BLaER1 (cell line): ENCODE data around the gene RGS19.

Experiments used
- H3K27ac ChIP-seq: shearing (Covaris generic); formaldehyde crosslinking; 2 replicates; pipeline ENCODE4 v1.8.1; 2022
- H3K27me3 ChIP-seq: shearing (Covaris generic); formaldehyde crosslinking; 2 replicates; pipeline ENCODE4 v1.8.1; 2022
- H3K36me3 ChIP-seq: shearing (Covaris generic); formaldehyde crosslinking; 2 replicates; pipeline ENCODE4 v1.8.1; 2022
- H3K4me1 ChIP-seq: shearing (Covaris generic); formaldehyde crosslinking; 2 replicates; pipeline ENCODE4 v1.8.1; 2022
- H3K4me2 ChIP-seq: shearing (Covaris generic); formaldehyde crosslinking; 2 replicates; pipeline ENCODE4 v1.8.1; 2022
- H3K4me3 ChIP-seq: shearing (Covaris generic); formaldehyde crosslinking; 2 replicates; pipeline ENCODE4 v1.8.1; 2022
- H3K9ac ChIP-seq: shearing (Covaris generic); formaldehyde crosslinking; 2 replicates; pipeline ENCODE4 v1.8.1; 2022
- H3K9me3 ChIP-seq: shearing (Covaris generic); formaldehyde crosslinking; 2 replicates; pipeline ENCODE4 v1.8.1; 2022
- H4K20me1 ChIP-seq: shearing (Covaris generic); formaldehyde crosslinking; 2 replicates; pipeline ENCODE4 v1.8.1; 2022
- Cebpa-rat ChIP-seq: shearing (Covaris generic); IDR thresholded peaks from 2 replicates; pipeline ENCODE4 v1.8.1; 2022

Gene RGS19

DNA sequence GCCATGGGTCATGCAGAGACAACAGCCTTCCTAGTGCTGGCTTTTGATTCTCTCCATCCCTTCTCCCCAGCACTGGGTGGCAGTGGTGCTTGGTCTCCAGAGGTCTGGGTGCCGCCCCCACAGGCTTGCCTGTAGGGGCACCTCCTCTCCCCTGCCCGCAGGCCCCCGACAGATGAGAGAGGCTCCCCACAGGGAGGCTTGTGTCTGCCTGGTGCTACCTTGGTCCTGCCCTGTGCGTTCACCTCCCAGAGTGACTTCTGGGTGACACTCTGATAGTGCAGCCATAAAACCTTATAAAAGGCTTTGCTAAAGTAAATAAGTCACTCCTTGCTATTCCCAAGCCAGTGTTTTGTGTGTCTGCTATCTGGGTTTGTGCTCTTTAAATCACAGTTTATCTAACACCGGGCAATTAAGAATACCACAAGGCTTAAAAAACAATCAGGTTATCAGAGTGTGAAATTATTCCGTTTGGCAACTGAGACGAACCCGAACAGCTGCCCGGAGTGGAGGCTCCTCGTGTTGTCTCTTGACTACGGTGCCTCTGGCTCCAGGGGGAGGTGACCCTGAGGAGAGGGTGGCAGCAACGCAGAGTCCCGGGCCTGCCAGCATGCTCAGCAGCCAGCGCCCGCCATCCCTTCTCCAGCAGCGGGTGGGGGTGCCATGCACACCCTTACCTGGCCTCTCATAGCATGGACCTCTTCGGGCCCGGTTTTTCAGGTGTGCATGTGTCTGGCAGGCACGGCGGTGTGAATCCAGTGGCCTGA is 48.8 kb downstream of the RGS19 start:
- no peak overlapping the region for H3K4me2 ChIP-seq
- H3K27ac ChIP-seq, result no peak overlapping the region
- no peaks in the 10 kb centered on the region for H3K9me3 ChIP-seq

GRCh38 chr20:64029293-64030117 is 49.8 kb downstream of the RGS19 start:
- no peak overlapping the region for H3K4me2 ChIP-seq
- TF ChIP-seq Cebpa-rat, result no peak
- H3K4me1 ChIP-seq, result no peaks in the 10 kb centered on the region
- H3K27ac ChIP-seq, result no peak overlapping the region
- no peak overlapping the region for H3K9ac ChIP-seq
- H3K9me3 ChIP-seq, result no peaks in the 10 kb centered on the region
- H3K27me3 ChIP-seq, result no peaks in the 10 kb centered on the region
- H4K20me1 ChIP-seq, result peaks cover 69% of the 10 kb centered on the region
- H3K36me3 ChIP-seq, result peaks cover 100% of the 10 kb centered on the region
- no peak overlapping the region for H3K4me3 ChIP-seq

More for the DNA sequence above, 48.8 kb downstream of the RGS19 start:
- Histone ChIP-seq H3K4me3 (no peak overlapping the region), H3K27me3 (no peaks in the 10 kb centered on the region), H3K9ac (no peak overlapping the region), H3K4me1 (peaks cover 9% of the 10 kb centered on the region), H3K36me3 (peaks cover 97% of the 10 kb centered on the region), H4K20me1 (peaks cover 67% of the 10 kb centered on the region; the same call in 1 of the 2 replicates)
- TF ChIP-seq Cebpa-rat, result no peak

DNA sequence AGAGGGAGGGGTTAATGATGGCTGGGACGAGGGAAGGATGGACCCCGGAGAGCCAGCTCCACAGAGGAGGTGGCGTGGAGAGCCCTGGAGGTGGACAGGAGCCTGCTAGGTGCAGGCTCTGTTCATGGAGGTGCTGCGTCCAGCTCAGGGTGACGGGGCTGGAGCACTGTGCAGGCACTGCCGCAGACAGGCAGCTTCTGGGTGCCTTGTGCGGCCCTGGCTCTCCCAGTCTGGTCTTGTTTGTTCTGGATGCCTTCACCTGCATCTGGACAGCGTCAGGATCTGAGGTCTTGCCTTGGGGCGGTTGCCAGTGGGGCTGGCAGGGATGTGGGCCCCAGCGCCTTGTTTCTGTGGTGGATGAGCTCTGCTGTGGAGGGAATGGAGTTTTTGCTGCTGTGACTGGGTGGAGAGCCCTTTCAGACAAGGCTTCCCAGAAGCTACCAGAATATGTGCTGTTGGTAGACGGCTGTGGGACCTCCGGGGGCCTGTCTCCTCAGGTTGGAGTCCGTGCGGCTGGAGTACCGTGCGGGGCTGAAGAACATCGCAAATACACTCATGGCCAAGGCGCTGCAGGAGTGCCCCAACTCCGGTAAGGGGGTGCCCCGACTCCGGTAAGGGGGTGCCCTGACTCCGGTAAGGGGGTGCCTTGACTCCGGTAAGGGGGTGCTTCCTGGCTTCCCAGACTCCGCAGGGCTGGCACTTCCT is 51.2 kb downstream of the RGS19 start:
- H3K4me1 ChIP-seq, result no peaks in the 10 kb centered on the region
- H3K27me3 ChIP-seq, result no peaks in the 10 kb centered on the region
- no peaks in the 10 kb centered on the region for H3K9me3 ChIP-seq
- TF ChIP-seq Cebpa-rat, result no peak
- H3K36me3 ChIP-seq, result peaks cover 100% of the 10 kb centered on the region
- peaks cover 69% of the 10 kb centered on the region for H4K20me1 ChIP-seq
- H3K27ac ChIP-seq, result no peak overlapping the region
- H3K4me3 ChIP-seq, result no peak overlapping the region
- H3K4me2 ChIP-seq, result no peak overlapping the region
- H3K9ac ChIP-seq, result no peak overlapping the region

- no peaks in the 10 kb centered on the region for H3K9me3 ChIP-seq
- no peak overlapping the region for H3K27ac ChIP-seq
- H3K27me3 ChIP-seq, result no peaks in the 10 kb centered on the region
- TF ChIP-seq Cebpa-rat, result no peak
- H3K36me3 ChIP-seq, result peaks cover 100% of the 10 kb centered on the region
- no peak overlapping the region for H3K4me2 ChIP-seq
- H3K4me3 ChIP-seq, result no peak overlapping the region
- H3K4me1 ChIP-seq, result no peaks in the 10 kb centered on the region
- H3K9ac ChIP-seq, result no peak overlapping the region
- H4K20me1 ChIP-seq, result peaks cover 82% of the 10 kb centered on the region
Observed at GRCh38 chr20:64025826-64026412, 53.4 kb downstream of the RGS19 start.

GRCh38 chr20:64025101-64025825 is 54.1 kb downstream of the RGS19 start:
- H3K4me1 ChIP-seq, result no peaks in the 10 kb centered on the region
- H3K36me3 ChIP-seq, result peaks cover 100% of the 10 kb centered on the region
- peaks cover 78% of the 10 kb centered on the region for H4K20me1 ChIP-seq
- no peak overlapping the region for H3K4me3 ChIP-seq
- H3K27ac ChIP-seq, result no peak overlapping the region
- H3K9me3 ChIP-seq, result no peaks in the 10 kb centered on the region
- H3K4me2 ChIP-seq, result no peak overlapping the region
- H3K9ac ChIP-seq, result no peak overlapping the region
- no peaks in the 10 kb centered on the region for H3K27me3 ChIP-seq
- no peak for TF ChIP-seq Cebpa-rat

DNA sequence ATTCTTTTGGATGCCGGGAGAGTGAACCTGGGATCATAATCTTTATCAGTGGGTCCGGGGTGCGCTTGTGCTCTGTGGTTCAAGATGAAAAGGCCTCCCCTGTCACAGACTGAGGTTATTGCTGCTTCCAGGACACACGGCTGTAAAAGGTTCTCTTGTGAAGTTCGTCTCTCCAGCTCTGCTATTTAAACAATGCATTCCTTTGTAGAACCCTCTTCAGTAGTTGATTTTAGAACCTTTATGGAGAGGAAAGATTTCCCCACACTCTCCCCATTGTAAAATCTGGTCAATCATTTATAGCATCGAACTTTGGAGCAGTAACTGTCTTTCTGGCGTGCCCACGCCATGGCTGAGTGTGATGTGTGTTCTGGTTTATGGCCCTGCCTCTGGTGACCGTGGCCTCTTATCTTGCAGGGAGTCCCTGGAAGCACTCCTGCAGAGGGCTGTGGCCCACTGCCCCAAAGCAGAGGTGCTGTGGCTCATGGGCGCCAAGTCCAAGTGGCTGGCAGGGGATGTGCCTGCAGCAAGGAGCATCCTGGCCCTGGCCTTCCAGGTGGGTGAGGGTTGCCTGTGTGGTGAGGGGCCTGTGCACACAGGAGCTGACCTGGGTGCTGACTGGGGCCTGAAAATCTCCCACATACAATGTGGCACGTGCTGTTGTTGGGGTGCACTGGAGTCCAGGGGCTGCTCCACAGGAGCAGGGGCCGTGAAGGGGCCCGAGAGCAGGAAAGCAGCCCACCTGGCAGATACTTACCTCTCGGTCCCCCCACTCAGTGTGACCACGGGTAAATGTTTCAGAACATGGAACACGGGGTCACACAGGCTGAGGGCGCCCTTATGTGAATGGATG is 55.0 kb downstream of the RGS19 start:
- peaks cover 76% of the 10 kb centered on the region for H4K20me1 ChIP-seq
- no peak for TF ChIP-seq Cebpa-rat
- no peaks in the 10 kb centered on the region for H3K4me1 ChIP-seq
- H3K27ac ChIP-seq, result no peak overlapping the region
- no peak overlapping the region for H3K4me3 ChIP-seq
- H3K4me2 ChIP-seq, result no peak overlapping the region
- H3K27me3 ChIP-seq, result no peaks in the 10 kb centered on the region
- H3K9ac ChIP-seq, result 0 out of 2 replicates have a peak overlapping the region, but pooled peaks have one; percentile 4
- H3K9me3 ChIP-seq, result no peaks in the 10 kb centered on the region
- peaks cover 100% of the 10 kb centered on the region for H3K36me3 ChIP-seq

DNA sequence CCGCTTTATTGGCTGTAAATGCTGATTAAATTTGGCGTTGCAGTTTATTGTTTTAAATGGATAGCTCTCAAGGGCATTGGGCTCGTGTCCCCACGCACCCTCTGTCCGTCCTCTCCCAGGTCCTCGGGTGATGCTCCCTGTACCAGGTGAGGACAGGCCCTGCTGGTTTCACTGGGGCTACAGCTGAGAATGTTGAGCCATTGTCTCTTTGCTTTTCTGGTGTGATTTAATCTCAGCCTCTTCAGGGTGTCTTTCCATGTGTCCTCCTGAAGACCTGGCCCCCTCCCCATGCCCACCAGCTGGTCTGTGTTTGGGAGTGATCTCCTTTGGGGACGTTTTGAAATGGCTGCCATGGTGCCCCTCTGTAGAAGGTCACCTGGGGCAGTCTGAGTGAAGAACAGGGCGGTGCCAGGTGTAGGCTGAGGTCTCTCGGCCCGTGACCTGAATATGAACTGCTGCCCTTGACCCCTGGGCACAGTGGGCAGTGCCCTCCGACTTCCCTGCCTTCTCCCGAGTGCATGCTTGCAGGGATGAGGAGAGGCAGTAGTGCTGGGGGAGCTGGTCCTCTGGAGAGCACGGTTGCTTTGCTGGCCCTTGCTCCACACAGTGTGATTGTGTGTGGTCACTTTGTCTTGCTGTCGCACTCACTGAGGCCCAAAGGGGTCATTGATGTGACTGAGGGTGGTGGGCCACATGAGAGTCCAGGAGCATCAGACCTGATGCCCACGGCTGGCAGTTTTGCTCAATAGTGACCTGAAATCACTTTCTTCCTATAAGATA is 55.8 kb downstream of the RGS19 start:
- no peak overlapping the region for H3K4me3 ChIP-seq
- peaks cover 100% of the 10 kb centered on the region for H3K36me3 ChIP-seq
- H3K4me2 ChIP-seq, result no peak overlapping the region
- H4K20me1 ChIP-seq, result peaks cover 69% of the 10 kb centered on the region
- no peaks in the 10 kb centered on the region for H3K27me3 ChIP-seq
- H3K4me1 ChIP-seq, result no peaks in the 10 kb centered on the region
- no peak for TF ChIP-seq Cebpa-rat
- H3K27ac ChIP-seq, result no peak overlapping the region
- no peaks in the 10 kb centered on the region for H3K9me3 ChIP-seq
- H3K9ac ChIP-seq, result 0 out of 2 replicates have a peak overlapping the region, but pooled peaks have one; percentile 4
